ENCODE measurements around the gene PLSCR4.

Gene PLSCR4

DNA sequence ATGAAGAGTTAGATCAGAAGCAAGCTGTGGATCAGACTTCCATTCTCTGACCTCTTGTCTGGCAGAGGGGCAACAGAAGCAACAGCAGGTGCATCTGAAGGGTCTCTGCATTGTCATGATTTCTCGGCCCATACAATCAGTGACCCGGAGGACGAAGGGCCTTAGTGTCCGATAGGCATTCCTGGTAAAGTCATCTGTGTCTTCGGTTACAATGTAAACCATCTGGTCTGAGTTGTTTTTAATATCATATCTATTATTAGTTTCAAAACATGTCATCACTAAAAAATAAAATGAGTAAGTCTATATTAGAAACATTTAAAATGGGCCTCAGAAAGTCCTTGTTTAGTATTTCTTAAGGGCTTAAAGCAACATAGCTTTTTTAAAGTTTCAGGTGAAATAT is 51.1 kb downstream of the PLSCR4 start:
- ChIA-PET POLR2A (ENCODE audit: low non-redundant PET) (no interaction called here), CTCF (interaction anchor here (0.6 kb wide), 1 partner anchor 143 kb away, joined by 3 read pairs; no protein-coding TSS in a partner anchor)
- no peak overlapping the region for H3K27ac ChIP-seq
- no peak for DNase-seq (ENCODE audit: low spot score)
- TF ChIP-seq, protein P1, sequence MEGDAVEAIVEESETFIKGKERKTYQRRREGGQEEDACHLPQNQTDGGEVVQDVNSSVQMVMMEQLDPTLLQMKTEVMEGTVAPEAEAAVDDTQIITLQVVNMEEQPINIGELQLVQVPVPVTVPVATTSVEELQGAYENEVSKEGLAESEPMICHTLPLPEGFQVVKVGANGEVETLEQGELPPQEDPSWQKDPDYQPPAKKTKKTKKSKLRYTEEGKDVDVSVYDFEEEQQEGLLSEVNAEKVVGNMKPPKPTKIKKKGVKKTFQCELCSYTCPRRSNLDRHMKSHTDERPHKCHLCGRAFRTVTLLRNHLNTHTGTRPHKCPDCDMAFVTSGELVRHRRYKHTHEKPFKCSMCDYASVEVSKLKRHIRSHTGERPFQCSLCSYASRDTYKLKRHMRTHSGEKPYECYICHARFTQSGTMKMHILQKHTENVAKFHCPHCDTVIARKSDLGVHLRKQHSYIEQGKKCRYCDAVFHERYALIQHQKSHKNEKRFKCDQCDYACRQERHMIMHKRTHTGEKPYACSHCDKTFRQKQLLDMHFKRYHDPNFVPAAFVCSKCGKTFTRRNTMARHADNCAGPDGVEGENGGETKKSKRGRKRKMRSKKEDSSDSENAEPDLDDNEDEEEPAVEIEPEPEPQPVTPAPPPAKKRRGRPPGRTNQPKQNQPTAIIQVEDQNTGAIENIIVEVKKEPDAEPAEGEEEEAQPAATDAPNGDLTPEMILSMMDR (conservative IDR thresholded peaks at IDR 0.05; ENCODE audit: low read depth), result no peak

DNA sequence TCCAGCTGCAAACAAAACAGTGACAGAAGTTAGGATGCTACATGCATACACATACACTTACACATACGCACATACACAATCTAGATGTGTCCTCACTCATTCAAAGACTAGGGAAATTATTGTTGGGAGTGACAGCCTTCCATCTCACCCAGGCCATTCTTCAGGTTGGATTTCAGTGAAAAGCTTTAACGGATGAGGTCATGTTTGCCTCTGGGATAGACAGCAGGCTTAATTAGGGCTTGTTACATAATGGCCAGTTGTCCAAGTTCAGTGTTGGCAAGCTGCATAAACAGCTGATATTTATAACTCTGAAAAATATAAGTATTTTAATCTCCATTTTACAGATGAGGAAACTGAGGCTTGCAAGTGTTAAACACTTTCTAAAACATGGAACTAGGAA is 54.1 kb downstream of the PLSCR4 start:
- ChIA-PET CTCF (no interaction called here), POLR2A (ENCODE audit: low non-redundant PET) (no interaction called here)
- no peak for DNase-seq (ENCODE audit: low spot score)
- H3K27ac ChIP-seq, result no peak overlapping the region
- TF ChIP-seq, protein P1 (conservative IDR thresholded peaks at IDR 0.05; ENCODE audit: low read depth), result no peak

DNA sequence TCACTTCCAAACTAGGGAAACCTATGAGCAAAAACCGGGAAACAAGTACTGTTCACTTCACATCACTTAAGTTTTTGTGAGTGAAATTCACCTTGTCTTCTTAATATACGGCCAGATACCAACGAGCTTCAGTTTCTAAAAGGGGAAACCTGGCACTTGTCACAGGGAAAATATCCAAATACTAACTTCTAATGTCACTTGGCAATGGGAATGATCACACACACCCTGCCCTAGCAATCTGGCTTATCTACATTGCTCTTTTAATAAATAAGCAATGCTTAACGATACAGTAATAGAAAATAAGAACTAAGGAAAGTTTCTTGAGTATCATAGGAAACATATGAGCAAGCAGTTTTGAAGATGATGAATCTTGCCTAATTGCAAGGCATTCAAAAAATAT is 55.3 kb downstream of the PLSCR4 start:
- ChIA-PET CTCF (interaction anchor here (0.7 kb wide), 3 partner anchors 56 to 94 kb away, joined by 3 to 4 read pairs (median 3); no protein-coding TSS in a partner anchor), POLR2A (ENCODE audit: low non-redundant PET) (no interaction called here)
- DNase-seq (ENCODE audit: low spot score), result no peak
- no peak overlapping the region for H3K27ac ChIP-seq
- TF ChIP-seq, protein P1 (conservative IDR thresholded peaks at IDR 0.05; ENCODE audit: low read depth), result no peak

DNA sequence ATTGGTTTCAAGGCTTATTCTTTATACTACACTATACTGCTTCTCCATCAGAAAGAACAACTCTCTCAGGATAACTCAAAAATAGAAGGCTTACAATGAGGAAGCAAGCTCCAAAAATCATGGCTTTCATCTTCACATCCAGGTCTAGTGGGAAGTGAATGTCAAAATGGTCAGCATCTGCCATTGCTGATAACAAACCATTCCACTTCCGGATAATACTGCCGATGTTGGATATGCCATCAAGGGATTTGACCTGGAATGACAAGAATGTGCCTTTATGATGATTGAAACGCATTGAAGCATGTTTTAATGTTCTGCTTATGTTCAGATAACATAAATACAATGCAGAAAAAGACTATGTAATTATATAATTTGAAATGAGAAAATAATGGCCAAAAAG is 55.9 kb downstream of the PLSCR4 start:
- POLR2A ChIA-PET (ENCODE audit: low non-redundant PET), result no interaction called here

DNA sequence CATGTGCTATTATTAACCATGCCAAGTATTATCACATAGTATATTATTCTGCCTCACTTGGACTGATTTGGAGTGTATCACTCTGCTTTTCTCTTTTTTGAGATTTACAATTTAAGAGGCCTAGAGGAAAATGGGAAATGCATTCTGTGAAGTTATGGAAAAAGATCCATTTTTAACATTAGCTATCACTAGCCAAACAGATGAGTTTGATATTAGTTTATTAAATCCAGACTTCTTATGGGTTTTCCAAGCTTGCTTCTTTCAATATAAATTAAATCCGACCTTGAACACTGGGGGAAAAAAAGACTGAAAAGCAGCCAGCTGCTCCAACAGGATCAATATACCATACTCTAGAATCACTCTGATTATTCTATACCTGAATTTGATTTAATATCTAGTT is 59.9 kb downstream of the PLSCR4 start:
- CTCF ChIA-PET, result interaction anchor here (0.7 to 4.1 kb wide), 2 partner anchors 126 to 387 kb away, joined by 3 to 42 read pairs; no protein-coding TSS in a partner anchor
- POLR2A ChIA-PET (ENCODE audit: low non-redundant PET), result no interaction called here
- H3K27ac ChIP-seq, result no peak overlapping the region
- DNase-seq (ENCODE audit: low spot score), result no peak
- TF ChIP-seq, protein P1 (conservative IDR thresholded peaks at IDR 0.05; ENCODE audit: low read depth), result no peak

More for the DNA sequence above, 55.9 kb downstream of the PLSCR4 start:
- no peak for DNase-seq (ENCODE audit: low spot score)
- no peak overlapping the region for H3K27ac ChIP-seq
- TF ChIP-seq, protein P1 (conservative IDR thresholded peaks at IDR 0.05; ENCODE audit: low read depth), result no peak
- CTCF ChIA-PET, result interaction anchor here (0.6 to 0.7 kb wide), 2 partner anchors 55 to 408 kb away, joined by 3 to 4 read pairs; no protein-coding TSS in a partner anchor

DNA sequence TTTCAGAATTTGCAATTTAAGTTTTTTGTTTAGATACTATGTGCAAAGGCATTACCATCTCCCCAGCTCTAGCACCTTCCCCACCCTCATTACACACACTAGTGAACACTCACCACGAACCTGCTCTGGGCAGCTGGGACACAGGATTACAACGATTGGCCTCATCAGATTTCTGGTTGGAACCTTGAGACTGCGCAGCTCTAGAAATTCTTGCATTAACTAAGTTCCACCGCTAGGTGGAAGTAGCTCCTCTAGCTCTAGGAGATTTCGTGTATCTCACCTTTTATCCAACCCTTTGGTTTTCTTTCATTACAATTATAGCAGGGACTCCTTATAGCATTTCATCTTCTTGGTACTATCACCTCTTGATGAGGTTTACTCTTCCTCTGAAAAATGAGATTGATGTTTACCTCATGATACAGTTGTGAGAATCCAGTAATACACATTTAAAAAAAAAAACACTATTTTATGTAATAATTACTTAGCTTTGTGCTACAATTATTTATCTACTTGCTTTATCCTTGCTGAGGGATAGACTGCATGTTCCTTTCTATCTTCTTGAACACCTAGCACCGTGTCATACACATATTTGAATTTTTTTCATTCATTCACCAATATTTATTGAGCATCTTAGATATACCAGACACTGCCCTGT is 61.3 kb downstream of the PLSCR4 start:
- peak; percentile 63 for DNase-seq (ENCODE audit: low spot score)
- TF ChIP-seq, protein P1 (conservative IDR thresholded peaks at IDR 0.05; ENCODE audit: low read depth), result peak; percentile 80
- H3K27ac ChIP-seq, result no peak overlapping the region
- ChIA-PET CTCF (interaction anchor here (0.6 to 4.1 kb wide), 13 partner anchors 28 to 444 kb away, joined by 3 to 42 read pairs (median 5); no protein-coding TSS in a partner anchor), POLR2A (ENCODE audit: low non-redundant PET) (no interaction called here)
